Adrenal gland (tissue), 12 donors: ENCODE data around the gene B4GALNT2. TPM values are rescaled to one million over a fixed set of nuclear protein-coding genes. Genes with fewer than 3 reads are reported as not detected.

Experiments
- DNase-seq, 7 donors: peaks; one replicate each; pipeline ENCODE4 v3.0.0-alpha.2; 2019 to 2020
- H3K27ac ChIP-seq, 5 donors: fragments of 200-600 bp; sonication (generic) in 4 of 5; 1 replicate in 3 of 5; 2 replicates in 2 of 5; pipeline versions ENCODE4 v1.5.1 to v1.8.0; 2016 to 2020; ENCODE audit warnings: mild to moderate bottlenecking in 1 of 5
- H3K27me3 ChIP-seq: fragments of 200-600 bp; 2 replicates; pipeline ENCODE4 v1.8.0; 2021
- H3K36me3 ChIP-seq, 2 donors: fragments of 200-600 bp; replicated peaks in 1 of 2; 1 replicate in 1 of 2; 2 replicates in 1 of 2; pipeline versions ENCODE4 v1.5.1 to v1.8.0; 2018 to 2022
- H3K4me1 ChIP-seq, 2 donors: fragments of 200-600 bp; replicated peaks in 1 of 2; 1 replicate in 1 of 2; 2 replicates in 1 of 2; pipeline versions ENCODE4 v1.5.1 to v1.8.0; 2018 to 2021
- H3K4me3 ChIP-seq, 4 donors: fragments of 200-600 bp; sonication (generic) in 3 of 4; one replicate each; pipeline ENCODE4 v1.5.1; 2016 to 2018
- H3K9me3 ChIP-seq, 3 donors: fragments of 200-600 bp; sonication (generic) in 1 of 3; replicated peaks in 1 of 3; 1 replicate in 2 of 3; 2 replicates in 1 of 3; pipeline versions ENCODE4 v1.5.1 to v1.8.0; 2016 to 2021
- CTCF ChIP-seq, 6 experiments: fragments of 450-650 bp in 4 of 6; fragments of 200-600 bp in 2 of 6; sonication (generic) in 1 of 6; IDR thresholded peaks; 1 replicate in 5 of 6; 2 replicates in 1 of 6; pipeline versions ENCODE4 v1.5.1 to v1.8.0; 2016 to 2021; ENCODE audit warnings: antibody characterized with exemption in 6 of 6, mild to moderate bottlenecking in 2 of 6, moderate library complexity in 1 of 6
- POLR2A ChIP-seq, 2 donors: fragments of 450-650 bp; IDR thresholded peaks; one replicate each; pipeline ENCODE4 v1.6.1; 2017; ENCODE audit warnings: antibody characterized with exemption in 2 of 2, mild to moderate bottlenecking in 2 of 2, moderate library complexity in 1 of 2
- WGBS, 4 donors: extraction: QIAGEN DNeasy Blood & Tissue Kit in 2 of 4; methylation state at CpG; one replicate each; pipeline versions ENCODE4 v1.1.5 to v1.1.7; 2013 to 2017; 5-methylcytosine and 5-hydroxymethylcytosine counted together
- intact Hi-C, 2 donors: fragments of 100-400 bp; cut with DNase I; formaldehyde crosslinking; loops; one replicate each; pipeline versions ENCODE4 v1.14.1 to v1.15.0; 2022 to 2023
- polyA plus RNA-seq, 3 donors: library from polyadenylated mRNA; stranded (reverse); fragments of 200-250 nt in 2 of 3; fragments of 350-450 nt in 1 of 3; fragmentation: Illumina TruSeq in 1 of 3; extraction: RNeasy Lipid Tissue Mini Kit (QIAGEN cat#74804) in 1 of 3; gene quantifications; one replicate each; pipeline ENCODE4 v1.2.3, GENCODE V29; 2013 to 2014
- total RNA-seq, 9 donors: library from RNA; depleted of rRNA in 4 of 9; stranded (reverse); fragments of >200 nt in 4 of 9; fragments of 120-200 nt in 1 of 9; fragmentation: NEBNext Ultra II Directional in 1 of 9; extraction: Animal tissue kit (Norgen Biotek cat#: 25700) in 1 of 9; gene quantifications; one replicate each; pipeline versions ENCODE4 v1.1.0 to v1.2.4, GENCODE V29; 2013 to 2023
- donor health status: healthy with polysubstance abuse.
- donor health status: Bipolar disorder and iron deficiency.
- donor health status: DM: yes; HTN: yes; CAD: no.
- donor health status: DM: no; HTN: no; CAD: no.
- donor health status: DM: no; HTN: no; CAD: no.
- donor health status: DM: yes; HTN: yes; CAD: no.

Gene B4GALNT2
- total and polyA plus RNA-seq, 12 donors, result 0.04 to 3.4 (median 0.19) TPM; not detected in 2

GRCh38 chr17:49200423-49201083 lies 68.0 kb downstream of the B4GALNT2 start:
- Histone ChIP-seq H3K9me3 (no peaks in the 10 kb centered on the region), H3K4me3 (no peak overlapping the region), H3K4me1 (no peaks in the 10 kb centered on the region), H3K27ac (no peak overlapping the region), H3K36me3 (no peaks in the 10 kb centered on the region), H3K27me3 (no peaks in the 10 kb centered on the region)
- TF ChIP-seq CTCF (IDR thresholded peaks at IDR 0.05) (no peak), POLR2A (IDR thresholded peaks at IDR 0.05) (no peak)
- intact Hi-C loops, result no loop called here
- DNase-seq, result no peak
- 85 to 96% (median 89%) methylated on average over 13 of the region's 13 CpGs for WGBS, 4 donors

- H3K36me3 ChIP-seq, result no peaks in the 10 kb centered on the region
- no peaks in the 10 kb centered on the region for H3K4me1 ChIP-seq
- no peaks in the 10 kb centered on the region for H3K27me3 ChIP-seq
- no peak overlapping the region for H3K27ac ChIP-seq
- H3K9me3 ChIP-seq, result no peaks in the 10 kb centered on the region
- DNase-seq, result no peak
- TF ChIP-seq POLR2A (IDR thresholded peaks at IDR 0.05), result no peak
- TF ChIP-seq CTCF (IDR thresholded peaks at IDR 0.05), result no peak
- no peak overlapping the region for H3K4me3 ChIP-seq
- 84 to 91% (median 89%) methylated on average over 8 of the region's 8 CpGs for WGBS, 4 donors
- intact Hi-C loops, result no loop called here
Measured at GRCh38 chr17:49201481-49201927, 68.9 kb downstream of the B4GALNT2 start.

GRCh38 chr17:49203796-49204195 lies 71.2 kb downstream of the B4GALNT2 start:
- WGBS, 4 donors, result 66 to 82% (median 75%) methylated on average over 2 of the region's 2 CpGs
- intact Hi-C loops, result no loop called here
- H3K36me3 ChIP-seq, result no peaks in the 10 kb centered on the region

GRCh38 chr17:49204516-49204915 lies 71.9 kb downstream of the B4GALNT2 start:
- 96 to 100% (median 98%) methylated on average over 2 of the region's 2 CpGs for WGBS, 4 donors
- H3K4me3 ChIP-seq, result no peak overlapping the region
- H3K27ac ChIP-seq, result no peak overlapping the region
- intact Hi-C loops, result no loop called here
- no peaks in the 10 kb centered on the region for H3K36me3 ChIP-seq
- TF ChIP-seq POLR2A (IDR thresholded peaks at IDR 0.05), result no peak
- TF ChIP-seq CTCF (IDR thresholded peaks at IDR 0.05), result no peak
- H3K4me1 ChIP-seq, result no peaks in the 10 kb centered on the region
- no peaks in the 10 kb centered on the region for H3K9me3 ChIP-seq
- no peak for DNase-seq
- peaks cover 7% of the 10 kb centered on the region for H3K27me3 ChIP-seq

More at GRCh38 chr17:49203796-49204195, 71.2 kb downstream of the B4GALNT2 start:
- TF ChIP-seq POLR2A (IDR thresholded peaks at IDR 0.05), result no peak
- TF ChIP-seq CTCF (IDR thresholded peaks at IDR 0.05), result no peak
- Histone ChIP-seq H3K27me3 (no peaks in the 10 kb centered on the region), H3K27ac (no peak overlapping the region), H3K9me3 (no peaks in the 10 kb centered on the region), H3K4me3 (no peak overlapping the region), H3K4me1 (no peaks in the 10 kb centered on the region)
- no peak for DNase-seq
